NCI-H2196 (cell line): ENCODE measurements around the gene NDST1.
A peak's percentile ranks its signal among the peaks of the same experiment; 100 is the strongest.
"Not testable (repeated sequence)": the region's sequence is repeated elsewhere in the genome, so short reads cannot be mapped to it uniquely, and the experiment has no call there.

Experiments
- DNase-seq: peaks from one replicate; lab custom pipeline; 2025; ENCODE audit not compliant: unreplicated experiment; lab: John Stamatoyannopoulos, UW

Gene NDST1

DNA sequence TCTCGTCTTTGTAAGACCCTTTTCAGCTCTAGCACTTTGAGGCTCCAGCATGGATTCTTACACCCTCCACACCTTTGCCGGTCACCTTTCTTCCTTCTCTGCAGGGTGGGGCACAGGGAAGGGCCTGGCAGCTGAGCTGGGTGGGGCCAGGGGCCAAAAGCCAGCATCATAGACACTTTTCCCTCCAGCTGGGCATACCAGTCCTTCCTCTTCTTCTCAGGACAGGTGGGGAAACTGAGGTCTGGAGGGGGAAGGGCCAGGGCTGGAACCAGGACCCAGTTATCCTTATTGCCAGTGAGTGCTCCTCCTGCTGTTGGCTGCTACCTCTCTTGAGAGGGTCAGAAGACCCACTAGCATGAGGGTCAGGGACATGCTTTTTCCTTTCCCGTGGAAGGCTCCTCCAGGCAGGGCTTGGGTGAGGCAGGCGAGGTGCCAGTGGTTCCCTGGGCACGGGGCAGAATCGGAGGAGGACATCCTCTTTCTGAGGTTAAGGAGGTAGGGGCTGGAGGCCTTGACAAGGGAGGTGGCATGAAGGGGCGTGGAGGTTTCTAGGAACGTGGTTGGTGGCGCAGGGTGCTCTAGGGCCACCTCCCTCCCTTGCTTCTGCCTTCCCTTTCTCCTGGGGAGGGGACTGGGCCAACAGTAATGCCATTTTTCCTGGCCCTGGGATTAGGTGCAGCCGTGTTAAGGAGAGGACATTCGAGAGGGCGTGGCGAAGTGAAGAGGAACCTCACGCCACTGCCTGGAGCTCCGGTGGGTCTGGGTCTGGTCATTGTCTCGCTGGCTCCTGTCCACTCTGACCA is at the start of gene NDST1:
NDST1 (plus strand) TSS at position 658 of the 803 bp plus-strand sequence. CDS start 13,124 bp downstream, outside the sequence.
- DNase-seq, result no peak

DNA sequence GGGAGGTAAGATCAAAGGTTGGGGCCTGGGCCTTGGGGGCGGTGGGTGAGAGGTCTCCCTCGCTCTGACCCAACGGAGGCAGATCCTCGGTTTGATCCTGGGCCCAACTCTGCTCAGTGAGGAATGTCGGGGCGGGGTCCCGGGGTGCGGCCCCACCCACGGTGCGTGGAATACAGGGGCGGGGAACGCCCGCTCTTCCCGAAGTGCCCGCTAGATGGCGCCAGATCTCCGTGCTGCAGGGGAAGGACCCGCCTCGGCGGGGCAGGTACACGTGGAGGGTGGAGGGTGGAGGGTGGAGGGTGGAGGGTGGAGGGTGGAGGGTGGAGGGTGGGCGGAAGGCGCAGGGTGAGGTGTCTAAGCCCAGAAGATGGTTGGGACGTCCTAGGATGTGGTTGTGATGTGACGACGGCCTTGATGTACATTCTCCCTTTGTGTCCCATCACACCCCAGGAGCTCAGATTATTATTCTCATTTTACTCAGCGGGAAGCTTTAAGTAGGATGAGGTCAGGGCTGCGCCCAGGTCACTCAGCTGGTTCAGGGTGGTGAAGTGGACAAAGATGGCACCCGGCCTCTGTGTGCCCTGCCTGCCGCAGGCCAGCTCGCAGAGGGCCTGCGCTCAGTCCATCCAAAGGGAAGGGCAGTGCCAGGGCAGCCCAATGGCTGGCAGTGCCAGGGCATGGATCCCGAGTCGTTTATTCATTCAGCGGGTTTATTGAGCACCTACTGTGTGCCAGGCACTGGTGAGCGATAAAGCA is 49.0 kb upstream of the NDST1 start:
- peak; percentile 73 for DNase-seq

DNA sequence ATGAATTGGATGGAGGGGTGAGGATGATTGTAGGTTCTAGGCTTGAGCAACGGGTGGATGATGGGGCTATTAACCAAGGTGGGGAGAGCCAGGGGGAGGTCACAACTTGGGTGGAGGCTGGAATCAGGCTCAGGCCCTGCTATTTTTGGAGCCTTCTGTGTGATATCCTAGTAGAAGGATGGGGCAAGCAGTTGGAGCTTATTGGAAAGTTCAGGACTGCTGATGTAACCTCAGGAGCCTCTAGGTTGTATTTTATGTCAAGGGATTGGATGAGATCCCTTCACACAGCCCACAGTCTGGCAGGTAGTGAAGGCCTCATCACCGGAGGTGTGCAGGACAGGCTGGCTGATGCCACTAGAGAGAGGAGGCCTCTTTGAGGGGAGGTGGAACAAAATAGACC is 47.1 kb upstream of the NDST1 start:
- no peak for DNase-seq

DNA sequence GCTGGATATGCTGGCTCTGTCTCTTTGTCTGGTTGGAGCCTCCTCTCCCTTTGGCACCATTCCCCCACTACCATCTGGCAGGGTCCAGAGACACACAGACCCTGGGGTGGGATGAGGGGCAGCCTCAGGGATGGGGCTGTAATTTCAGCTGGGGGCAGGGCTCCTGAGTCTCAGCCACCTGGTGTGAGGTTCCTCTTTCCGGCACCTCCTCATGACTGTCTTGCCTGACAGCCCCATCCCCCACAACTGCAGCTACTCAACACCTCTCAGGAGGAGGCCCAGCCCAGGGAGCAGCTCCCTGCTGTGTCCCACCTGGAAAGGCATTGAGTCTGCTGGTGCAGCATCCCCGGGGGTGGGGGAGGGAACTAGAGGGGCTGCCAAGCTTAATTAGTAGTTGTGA is 46.7 kb upstream of the NDST1 start:
- DNase-seq, result peak; percentile 62

DNA sequence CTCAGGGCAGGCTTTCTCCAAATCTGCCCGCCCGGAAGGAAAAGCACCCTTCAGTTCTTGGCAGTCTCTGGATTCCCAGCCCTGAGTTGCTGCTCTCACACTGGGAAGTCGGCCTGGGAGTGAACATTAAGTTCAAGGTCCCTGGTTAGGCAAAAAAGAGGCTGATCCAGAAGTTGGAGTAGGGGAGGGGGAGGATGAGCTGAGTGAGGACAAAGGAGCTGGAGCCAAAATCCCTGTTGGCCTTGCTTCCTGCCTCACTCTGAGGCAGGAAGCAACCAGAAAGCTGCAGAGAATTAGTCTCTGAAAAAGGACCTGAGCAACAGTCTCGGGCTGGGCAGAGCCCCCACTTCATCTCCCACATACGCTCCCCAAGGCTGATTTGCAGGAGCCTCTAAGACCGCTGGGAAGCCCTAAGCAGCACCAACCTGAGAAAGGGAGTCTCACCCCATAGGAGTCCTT is 43.3 kb upstream of the NDST1 start:
- DNase-seq, result no peak

GRCh38 chr5:150465927-150466326 is 42.0 kb upstream of the NDST1 start:
- no peak for DNase-seq

DNA sequence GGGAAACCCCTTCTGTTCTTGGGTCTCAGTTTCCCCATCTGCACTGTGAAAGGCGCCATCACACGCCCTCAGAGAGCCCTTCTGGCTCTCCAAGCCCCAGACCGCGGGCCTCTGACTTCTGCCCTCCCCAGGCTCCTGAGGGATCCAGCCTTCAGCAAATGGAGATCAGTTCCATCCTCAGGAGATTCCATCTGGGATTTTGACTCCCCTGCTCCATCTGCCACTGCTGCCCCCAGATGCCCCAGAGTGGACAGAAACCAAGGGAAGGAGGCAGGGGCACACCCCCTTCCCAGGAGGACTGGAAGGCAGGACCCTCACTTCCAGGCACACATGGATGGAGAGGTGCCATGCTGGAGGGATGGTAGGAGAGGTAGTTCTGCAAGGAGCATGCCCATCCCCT is 39.7 kb upstream of the NDST1 start:
- DNase-seq, result no peak

DNA sequence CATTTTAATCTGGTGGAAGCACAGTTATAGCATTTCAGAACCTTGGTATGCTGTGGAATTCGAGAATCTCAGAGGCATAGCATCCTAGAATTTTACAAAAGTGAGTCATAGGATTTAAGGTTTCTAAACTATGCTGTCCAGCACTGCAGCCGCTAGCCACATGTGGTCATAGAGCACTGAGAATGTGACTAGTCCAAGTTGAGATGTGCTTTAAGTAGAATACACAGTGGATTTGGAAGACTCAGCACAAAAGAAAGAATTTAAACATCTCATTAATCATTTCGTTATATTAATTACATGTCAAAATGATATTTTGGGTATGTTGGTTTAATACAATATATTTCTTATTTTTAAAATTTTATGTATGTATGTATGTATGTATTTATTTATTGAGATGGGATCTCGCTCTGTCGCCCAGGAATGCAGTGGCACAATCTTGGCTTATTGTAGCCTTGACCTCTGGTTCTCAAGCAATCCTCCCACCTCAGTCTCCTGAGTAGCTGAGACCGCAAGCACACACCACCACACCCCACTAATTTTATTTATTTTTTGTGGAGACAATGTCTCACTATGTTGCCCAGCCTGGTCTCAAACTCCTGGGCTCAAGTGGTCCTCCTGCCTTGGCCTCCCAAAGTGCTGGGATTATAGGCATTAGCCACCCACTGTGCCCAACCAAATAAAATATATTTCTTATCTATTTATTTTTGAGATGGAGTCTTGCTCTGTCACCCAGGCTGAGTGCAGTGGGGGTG is 38.0 kb upstream of the NDST1 start:
- no peak for DNase-seq

GRCh38 chr5:150473673-150474358 is 34.1 kb upstream of the NDST1 start:
- DNase-seq, result no peak

GRCh38 chr5:150476568-150476967 is 31.4 kb upstream of the NDST1 start:
- not testable (repeated sequence) for DNase-seq

- no peak for DNase-seq
Observed at GRCh38 chr5:150479416-150479815, 28.5 kb upstream of the NDST1 start.

DNA sequence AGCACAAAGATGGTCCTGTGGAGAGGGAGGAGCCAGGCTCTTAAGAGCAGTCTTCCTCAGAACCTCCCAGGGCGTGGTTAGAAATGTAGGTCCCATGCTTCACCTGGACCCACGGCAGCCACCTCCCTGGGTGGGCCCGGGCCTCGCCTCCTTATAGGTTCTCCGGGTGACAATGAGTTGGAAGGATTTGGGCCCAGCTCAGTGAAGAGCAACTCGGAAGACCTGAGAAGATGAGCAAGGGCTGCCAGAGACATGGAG is 26.3 kb upstream of the NDST1 start:
- DNase-seq, result no peak

- DNase-seq, result no peak
Observed at GRCh38 chr5:150481972-150482406, 25.9 kb upstream of the NDST1 start.

- DNase-seq, result no peak
Observed at GRCh38 chr5:150484964-150485692, 22.8 kb upstream of the NDST1 start.

- DNase-seq, result peak; percentile 22
Observed at GRCh38 chr5:150485693-150486401, 22.1 kb upstream of the NDST1 start.

GRCh38 chr5:150486402-150487198 is 21.3 kb upstream of the NDST1 start:
- DNase-seq, result peak; percentile 39

DNA sequence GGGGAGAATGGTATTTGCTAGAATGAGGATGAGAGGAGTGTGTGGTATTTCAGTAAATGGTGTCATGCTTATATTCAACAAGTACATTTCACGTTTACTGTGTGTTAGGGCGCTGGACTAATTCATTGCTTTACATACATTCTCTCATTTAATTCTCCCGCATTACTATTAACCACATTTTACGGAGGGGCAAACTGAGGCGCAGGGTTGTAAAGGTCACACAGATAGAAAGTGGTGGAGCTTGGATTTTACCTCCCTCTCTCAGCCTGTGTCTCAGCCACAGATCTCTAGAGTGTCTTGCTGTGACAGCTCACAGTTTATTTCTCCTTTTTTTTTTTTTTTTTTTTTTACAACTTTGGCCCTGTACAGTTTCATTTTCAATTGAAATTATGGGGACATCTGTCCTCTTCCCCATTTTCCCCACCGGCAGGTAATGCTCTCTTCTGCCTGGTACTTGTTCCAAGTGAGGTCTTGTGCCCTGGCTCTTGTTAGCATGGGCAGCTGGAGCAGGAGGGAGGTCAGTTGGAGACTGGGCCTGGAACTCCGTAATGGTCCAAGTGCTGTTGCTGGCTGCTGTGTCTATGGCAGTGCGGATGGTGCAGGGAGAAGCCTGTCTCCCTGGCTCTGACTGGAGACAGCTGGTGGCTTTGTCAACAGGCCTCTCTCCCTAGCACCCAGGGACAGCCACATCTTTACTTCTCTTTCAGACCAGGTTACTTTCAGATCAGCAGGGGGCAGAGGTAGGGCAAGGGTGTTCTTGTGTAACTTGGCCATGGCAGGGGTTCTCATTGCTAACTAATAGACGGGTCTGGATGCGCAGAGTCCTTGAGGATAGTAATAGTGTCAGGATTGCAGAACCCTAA is 20.5 kb upstream of the NDST1 start:
- DNase-seq, result no peak
